Measurements from ENCODE around the gene C6orf163.

The C6orf163 gene

DNA sequence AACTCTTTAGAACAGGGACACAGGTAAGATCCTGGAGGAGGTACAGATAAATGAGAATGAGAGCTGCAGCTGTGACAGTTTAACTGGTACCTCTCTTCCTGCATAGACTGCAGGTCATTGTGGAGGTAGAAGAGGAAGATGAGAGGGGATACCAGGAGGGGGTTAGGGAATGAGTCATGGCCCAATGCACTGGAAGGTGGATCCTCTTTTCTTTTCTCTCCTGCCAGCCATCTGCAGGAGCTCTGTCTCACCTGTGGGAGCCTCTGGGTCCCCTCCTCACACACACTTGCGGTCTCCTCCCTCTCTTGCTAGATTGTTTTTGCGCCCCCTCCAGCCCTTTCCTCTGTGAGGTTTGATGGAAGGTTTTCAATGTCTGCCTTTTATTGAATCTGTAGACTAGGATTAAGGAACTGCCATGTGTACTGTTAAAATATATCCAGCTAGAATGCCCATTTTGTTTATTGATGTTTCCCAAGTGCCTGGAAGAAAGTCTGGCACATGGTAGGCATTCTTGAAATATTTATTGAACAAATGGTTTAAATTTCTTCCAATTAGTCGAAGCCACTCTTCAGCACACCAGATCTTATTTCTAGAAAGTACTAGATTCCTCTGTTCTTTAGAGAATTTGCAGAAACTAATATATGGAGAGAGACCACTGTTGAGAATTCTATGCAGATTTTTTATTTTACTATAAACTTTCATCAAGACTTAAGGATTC is 13.0 kb downstream of the C6orf163 start:
- no peak for DNase-seq

DNA sequence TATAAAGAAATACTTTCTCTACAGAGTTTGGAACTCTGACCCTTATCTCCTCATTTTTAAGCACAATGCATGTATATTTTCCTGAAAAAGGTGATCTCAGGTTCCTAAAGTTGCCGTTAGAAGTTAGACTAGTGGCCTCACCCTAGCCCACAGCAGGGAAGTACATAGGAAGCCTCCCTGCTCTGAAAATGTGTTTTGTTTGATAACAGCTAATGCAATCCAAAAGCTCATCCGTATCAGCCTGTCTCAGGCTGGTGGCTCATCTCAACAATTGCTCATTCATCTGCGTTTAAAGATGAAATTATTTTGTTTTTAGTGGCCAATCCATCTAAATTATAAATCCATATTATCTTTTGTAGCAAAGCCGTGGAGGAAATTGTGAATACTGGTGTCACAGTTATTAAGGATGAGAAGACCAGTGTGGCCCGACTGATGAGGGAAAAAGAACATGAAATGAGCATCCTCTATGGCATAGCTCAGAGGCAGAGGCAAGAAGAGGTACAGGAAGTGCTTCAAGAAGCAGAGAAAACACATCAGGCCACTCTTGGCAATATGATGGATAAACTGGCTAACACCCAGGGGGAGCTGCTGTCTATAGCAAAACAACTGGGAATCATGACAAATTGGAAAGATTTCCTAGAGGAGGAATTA is 20.1 kb downstream of the C6orf163 start:
- DNase-seq, result no peak

DNA sequence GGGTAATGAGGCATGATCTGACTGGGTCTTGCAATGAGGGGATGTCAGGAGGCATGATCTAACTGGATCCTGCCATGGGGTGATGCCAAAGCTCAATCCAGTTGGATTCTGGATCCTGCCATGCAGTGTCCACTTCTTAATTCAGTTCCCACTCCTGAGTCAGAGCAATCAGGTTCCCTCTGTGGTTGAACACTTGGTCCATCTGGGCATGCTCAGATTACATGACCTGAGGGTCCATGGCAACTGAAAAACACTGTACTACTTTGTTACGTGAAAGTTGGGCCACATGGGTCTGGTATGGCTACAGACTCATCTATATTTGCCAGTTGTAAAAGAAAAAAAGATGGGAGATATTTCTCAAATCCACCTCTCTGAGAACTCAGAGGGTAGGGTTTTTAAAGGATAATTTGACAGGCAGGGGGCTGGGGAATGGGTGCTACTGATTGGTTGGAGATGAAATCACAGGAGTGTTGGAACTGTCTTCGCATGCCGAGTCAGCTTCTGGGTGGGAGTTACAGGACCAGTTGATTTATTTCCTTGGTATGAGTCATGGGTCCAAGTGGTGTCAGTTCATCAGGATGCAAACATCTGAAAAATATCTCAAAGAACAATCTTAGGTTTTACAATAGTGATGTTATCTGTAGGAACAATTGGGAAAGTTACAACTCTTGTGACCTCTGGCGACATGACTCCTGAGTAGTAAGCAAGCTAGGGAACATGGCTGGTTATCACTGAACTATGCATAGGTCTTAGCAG is 21.6 kb downstream of the C6orf163 start:
- DNase-seq, result no peak

DNA sequence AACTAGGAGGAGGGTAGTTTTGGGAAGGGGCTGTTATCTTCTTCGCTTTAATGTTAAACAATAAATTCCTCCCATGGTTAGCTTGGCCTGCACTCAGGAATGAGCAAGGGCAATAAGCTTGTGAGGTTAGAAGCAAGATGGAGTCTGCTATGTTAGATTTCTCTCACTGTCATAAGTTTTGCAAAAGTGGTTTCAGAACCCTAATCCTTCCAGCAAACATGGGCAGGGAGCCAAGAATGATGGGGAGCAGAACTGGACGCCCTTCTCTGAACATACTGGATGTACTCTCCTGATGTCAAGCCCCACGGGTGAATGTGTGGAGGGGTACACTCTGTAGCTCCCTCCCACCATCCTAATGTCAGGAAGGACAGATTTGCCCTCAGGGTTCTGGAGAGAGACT is 22.3 kb downstream of the C6orf163 start:
- DNase-seq, result no peak

DNA sequence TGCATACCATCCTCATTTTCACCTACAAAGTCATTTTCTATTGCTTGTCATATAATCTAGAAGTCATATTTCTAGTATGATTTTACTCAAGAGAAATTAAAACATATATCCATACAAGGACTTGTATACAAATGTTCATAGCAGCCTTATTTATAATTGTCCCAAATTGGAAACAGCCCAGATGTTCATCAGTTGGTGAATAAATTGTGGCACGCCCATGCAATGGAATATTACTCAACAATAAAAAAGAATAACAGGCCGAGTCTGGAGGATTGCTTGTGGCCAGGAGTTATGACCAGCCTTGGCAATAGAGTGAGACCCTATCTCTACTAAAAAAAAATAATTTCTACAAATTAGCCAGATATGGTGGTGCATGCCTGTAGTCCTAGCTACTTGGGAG is 28.8 kb downstream of the C6orf163 start:
- DNase-seq, result no peak

DNA sequence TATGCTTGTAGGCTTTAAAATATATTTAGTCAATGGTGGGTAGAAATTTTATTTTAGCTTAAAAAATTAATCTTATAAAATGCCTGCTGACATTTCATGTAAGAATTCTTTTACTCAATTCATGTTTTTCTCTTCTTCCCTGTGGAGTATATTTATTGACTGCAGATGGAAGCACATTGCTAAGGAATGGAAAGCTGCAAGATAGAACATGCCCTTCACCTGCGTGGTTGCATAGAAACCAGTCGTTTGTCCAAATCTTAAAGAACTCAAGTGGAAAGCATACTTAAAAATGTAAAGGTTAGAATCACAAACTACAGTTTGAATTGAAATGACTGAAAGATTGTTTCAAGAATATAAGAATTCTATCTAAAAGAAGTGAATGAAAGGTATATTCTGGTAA is 30.7 kb downstream of the C6orf163 start:
- no peak for DNase-seq

DNA sequence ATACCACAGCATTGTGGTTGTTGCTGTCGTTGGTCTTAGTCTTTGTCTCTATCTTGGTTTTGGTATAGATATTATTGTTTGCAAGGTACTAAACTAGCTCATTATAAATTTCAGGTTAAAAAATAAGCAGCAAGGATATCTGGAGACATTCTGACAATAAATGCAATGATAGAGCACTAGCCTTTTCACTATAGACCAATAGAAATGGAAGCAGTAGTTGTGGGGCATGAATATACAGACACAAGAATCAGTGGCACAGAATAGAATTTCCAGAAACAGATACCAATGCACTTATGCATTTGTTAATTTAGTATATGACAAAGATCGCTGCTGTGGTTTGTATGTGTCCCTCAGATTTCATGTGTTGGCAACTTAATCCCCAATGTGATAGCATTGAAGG is 32.0 kb downstream of the C6orf163 start:
- DNase-seq, result no peak

DNA sequence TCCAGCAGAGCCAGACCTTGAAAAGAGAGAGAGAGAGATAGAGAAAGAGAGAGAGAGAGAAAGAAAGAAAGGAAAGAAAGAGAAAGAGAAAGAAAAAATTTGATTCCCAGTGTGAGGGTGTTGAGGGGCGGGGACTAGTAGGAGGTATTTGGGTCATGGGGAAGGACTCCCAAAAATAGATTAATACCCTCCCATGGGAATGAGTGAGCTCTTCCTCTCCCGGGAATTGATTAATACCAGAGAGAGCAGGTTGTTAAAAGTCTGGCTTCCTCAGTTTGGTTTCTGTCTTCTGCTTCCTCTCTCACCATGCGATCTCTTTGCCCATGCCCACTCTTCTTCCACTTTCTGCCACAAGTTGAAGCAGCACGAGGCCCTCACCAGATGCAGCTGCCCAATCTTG is 34.3 kb downstream of the C6orf163 start:
- DNase-seq, result no peak

DNA sequence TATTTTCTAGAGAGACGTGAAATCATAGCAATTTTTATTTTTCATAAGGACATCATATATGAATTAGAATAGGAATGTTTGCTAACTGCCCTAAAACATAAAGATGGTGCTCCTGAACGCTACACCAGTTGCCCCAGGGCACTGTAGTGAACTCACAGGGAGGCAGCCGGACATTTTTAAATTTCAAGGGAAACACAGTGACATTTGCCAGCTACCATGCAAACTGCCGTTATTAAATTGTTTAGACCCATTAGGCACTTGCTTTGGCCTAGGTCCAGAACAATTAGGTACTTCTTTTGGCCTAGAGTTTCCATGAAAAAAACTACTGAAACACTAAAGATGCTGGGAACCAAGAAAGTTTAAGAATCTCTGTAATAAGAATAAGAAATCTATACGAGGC is 38.2 kb downstream of the C6orf163 start:
- no peak for DNase-seq

DNA sequence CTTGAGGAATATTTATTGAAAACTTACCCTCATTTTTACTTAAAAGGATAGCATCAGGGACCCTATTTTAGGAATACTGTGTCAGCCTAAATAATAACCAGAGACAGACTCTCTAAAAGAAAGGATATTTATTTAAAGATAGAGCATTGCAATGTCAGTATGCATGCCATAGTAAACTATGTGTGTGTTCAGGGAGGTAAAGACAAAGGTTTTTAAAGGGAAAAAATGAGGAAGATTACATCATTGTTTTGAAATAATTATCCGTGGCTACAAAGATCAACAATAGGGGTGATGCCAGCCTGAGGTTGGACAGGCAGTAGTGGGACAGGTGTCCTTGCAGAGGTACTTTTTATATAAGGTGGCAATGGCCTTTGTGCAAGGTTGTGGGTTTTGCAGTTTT is 39.4 kb downstream of the C6orf163 start:
- DNase-seq, result no peak

DNA sequence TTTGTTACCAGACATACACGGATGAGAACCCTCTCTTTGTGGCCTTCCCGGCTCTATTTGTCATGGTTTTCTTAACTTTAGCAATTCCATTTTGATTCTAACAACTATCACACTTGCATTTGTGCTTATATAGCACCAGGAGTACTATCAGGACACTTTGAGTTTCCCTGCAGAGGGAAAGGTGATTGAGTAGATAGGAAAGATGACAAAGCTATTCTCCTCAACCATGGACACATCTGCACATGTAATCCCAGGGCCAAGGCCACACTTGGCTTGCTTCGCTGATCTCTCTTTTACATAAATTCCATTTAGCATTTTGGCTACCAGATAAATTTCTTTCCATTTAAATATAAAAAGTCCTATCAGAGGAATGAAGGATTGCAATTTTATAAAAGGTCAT is 39.8 kb downstream of the C6orf163 start:
- no peak for DNase-seq

DNA sequence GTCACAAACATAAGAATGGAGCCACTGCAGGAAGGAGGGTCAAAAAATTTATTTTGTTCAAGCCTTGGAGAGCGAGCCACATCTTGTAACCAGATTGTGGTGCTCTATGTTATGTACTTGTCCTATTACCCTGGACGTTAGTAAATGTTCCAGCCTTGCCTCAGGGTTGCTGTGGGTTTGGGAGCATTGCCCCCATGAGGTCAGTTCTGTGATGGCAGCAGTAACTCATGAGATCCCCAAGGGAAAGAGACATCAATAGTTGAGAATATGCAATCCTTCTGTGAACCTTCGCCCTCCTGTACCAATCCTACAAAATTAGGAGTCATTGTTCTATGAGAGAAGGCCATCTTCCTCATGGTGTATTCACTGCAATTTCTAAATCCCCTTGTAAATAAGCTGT is 46.7 kb downstream of the C6orf163 start:
- DNase-seq, result peak; percentile 4 to 12

DNA sequence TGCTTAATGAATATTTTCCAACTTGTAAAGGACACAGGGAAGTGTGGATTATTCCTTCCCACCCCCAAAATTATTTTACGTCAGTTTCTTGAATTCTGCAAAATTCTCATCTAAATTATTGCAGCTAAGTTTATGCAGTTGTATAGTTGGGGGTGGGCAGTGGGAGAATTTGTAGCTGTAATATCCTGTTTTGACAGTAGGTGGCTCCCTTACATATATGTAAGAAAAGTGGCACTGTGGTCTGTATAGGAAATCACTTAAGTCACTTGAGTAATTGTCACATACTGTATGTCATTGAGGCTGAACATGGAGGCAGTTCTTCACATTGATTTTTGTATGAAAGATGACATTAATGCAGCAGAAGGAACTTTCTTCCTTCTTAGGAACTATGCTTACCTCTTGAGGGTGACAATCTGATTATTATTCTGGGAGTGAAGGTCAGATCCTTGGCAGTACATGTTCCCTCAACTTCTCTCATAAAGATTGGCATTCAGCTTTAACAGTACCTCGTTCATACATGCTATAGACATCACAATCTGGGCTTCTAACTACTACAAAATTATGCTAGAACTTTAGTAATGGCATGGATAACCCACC is 48.5 kb downstream of the C6orf163 start:
- peak in 1 of 2 experiments; percentile 35 for DNase-seq

DNA sequence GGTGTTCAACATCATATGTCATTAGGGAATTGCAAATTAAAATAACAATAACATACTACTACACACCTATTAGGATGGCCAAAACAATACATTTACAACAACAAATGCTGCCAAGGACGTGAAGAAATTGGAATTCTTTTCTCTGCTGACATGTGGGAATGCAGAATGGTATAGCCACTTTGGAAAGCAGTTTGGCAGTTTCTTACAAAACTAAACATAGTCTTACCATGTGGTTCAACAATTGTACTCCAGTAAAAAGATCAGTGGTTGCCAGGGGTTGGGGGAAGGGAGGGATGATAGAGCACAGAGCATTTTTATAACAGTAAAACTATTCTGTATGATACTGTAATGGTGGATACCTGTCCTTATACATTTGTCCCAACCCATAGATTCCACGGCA is 50.8 kb downstream of the C6orf163 start:
- DNase-seq, result no peak

DNA sequence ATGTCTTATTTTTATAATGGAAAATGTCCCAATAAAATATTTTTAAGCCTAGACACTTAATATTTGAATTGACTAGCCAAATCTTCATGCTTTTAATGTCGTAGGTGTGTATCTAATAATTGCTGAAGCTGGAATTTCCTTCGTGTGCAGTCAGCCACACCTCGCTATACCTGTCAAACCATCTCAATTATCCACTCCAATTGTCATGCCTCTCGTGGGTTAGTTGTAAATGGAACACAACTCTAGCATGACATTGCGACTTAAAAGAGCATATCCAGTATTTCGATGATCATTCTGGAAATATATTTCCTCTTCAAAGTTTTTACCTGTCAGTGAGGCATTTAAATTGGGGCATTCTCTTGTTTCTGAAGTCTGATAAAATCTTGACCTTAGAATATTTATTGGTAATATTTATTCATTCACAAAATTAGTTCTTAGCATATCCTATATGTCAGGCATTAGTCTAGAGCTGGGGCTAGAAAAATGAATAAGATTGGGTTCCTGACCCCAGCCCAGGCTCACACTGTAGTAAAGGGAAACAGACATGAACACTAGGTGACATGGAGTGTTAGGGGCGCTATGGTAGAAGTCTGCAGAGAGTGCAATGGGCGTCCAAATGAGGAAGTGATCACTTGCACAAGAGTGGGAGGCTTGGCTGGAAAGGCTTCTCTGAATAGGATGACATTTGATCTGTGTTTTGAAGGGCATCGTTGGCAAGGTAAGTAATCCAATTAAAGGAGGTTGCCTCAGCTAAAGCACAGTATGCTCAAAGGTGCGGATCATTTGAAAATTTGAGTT is 52.2 kb downstream of the C6orf163 start:
- DNase-seq, result no peak

DNA sequence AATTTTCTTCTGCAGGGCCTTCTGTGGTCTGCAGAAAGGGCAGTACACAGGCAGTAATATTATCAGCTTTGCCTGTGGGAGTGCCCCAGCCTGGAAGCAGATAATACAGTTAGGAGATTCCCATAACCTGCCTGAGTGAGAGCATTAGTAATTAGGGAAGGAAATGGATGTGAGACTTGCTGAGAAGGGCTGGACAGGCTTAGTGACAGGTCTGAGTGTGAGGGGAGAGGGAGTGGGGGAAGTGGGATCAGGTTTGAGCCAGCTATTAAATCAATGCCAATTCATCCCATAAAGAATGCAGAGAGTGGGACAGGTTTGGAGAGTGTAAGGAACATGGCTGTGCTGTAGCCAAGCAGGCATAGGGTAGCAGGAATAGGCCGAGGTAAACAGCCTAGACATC is 53.0 kb downstream of the C6orf163 start:
- DNase-seq, result no peak

DNA sequence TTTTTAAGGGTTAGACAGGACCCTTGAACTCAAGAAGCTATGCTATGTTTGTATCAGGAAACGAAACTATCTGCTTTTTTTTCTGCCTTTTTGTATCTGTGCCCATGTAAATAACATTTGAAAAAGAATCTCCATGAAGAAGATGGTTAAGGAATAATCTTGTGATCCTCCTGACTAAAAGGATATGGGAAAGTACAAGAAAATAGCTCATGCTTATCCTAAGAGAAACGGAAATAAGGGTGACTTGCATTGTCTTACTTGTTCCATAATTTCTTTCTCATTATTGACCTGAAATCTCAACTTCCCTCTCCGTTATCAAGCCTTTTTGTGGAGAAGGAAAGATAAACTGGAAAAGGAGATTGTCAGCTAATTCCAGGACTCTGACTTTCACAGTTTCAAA is 57.2 kb downstream of the C6orf163 start:
- DNase-seq, result no peak

DNA sequence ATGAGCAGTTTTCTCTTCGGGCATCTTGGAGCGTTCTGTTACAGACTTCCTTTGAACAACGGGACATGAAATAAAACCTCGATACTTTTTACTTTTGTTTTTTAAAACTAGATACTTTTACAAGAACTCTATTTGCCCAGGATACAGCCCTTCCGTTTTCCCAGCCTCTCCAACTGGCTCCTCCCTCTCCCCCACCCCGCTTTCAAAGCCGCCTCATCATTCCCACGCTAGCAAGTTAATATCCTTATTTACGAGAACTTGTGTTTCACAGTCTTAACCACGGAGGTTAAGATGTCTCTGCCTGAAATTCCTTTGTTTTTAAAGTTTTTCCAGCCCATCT is 62.9 kb downstream of the C6orf163 start:
- peak in 1 of 2 experiments; percentile 50 for DNase-seq

DNA sequence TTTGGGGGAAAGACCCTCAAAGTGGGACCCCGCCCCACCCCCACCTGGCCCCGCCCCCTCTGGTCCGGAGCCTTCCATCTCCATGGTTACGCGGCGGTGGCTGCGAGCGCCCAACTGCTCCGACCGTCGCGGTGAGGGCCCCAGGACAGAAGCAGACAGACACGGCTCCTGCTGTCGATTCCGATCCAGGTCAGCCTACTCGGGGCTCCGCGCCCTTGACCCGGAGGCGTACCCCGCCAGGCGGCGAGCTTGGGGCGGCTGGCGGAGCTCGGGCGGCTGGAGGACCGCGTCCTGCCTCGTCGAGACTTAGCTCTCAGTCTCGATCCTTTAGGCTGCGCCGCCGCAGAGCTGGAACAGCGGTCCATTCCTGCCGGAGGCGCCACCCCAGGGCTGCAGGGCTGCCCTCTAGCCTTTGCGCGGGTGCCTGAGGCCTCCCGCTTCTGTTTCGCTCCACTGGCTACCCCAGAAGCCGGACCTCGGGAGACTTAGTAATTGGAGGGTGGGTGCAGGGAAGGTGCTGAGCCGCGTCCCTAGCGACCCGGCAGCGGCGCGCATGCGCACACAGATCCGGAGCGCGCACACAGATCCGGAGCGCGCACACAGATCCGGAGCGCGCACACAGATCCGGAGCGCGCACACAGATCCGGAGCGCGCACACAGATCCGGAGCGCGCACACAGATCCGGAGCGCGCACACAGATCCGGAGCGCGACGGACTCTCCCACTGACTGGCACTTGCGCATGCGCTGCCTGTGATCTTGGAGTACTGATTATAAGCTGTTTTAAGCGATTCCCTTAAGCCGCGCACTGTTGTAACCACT is 63.5 kb downstream of the C6orf163 start, which contains the start of gene CFAP206:
TSS of gene CFAP206 (plus strand) at position 72 of the 820 bp plus-strand sequence. CDS start 1,868 bp downstream, outside the sequence.
- DNase-seq, result peak; percentile 66 to 75

DNA sequence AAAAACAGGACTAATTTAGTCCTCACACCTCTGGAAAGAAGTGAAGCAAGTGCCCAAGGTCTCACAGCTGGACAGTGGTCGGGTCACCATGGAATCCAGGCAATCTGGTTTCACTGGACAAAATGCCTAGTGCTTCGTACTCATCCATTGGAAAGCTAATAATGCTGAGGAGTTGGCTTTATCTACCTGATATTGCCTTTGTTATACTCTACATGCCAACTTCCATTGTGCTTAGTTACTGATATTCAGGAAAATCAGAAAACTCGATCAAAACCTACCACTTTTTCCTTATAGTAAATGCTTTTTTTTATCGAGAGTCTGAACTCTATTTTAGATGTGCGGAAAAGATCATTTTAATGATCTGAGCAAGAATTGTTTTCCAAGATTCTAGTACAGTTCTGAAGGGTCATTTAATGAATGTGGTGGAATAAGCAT is 64.1 kb downstream of the C6orf163 start:
- DNase-seq, result no peak

All from NCI-H1930 (cell line).